Measurements from ENCODE around the gene ENPP6.
"Not testable (repeated sequence)": the region's sequence is repeated elsewhere in the genome, so short reads cannot be mapped to it uniquely, and the experiment has no call there.

The ENPP6 gene

DNA sequence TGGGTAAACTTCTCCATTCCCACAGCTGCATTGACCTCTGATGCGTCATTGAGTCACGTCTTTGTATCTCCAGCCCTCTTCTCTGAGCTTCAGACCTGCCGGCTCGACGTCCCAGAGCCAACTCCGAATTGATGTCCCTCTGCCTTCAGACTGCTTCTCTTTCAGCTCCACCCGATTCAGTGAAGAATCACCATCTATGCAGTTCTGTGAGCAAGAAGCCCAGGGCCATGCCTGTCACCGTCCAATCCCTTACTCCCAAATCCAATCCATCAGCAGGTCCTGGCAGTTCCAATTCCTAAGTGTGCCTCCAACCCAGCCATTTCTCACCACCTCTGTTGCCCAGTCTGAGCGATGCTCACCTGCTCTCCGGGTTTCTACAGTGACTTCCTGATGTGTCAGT is 70.7 kb downstream of the ENPP6 start:
- no peak for DNase-seq

- no peak for DNase-seq
These were observed 72.1 kb downstream of the ENPP6 start for GRCh38 chr4:184145596-184145995.

GRCh38 chr4:184143770-184144564 is 73.7 kb downstream of the ENPP6 start:
- no peak for DNase-seq

- no peak for DNase-seq
These were observed 75.3 kb downstream of the ENPP6 start for GRCh38 chr4:184142121-184143000.

- not testable (repeated sequence) for DNase-seq
These were observed 76.8 kb downstream of the ENPP6 start for GRCh38 chr4:184140901-184141300.

DNA sequence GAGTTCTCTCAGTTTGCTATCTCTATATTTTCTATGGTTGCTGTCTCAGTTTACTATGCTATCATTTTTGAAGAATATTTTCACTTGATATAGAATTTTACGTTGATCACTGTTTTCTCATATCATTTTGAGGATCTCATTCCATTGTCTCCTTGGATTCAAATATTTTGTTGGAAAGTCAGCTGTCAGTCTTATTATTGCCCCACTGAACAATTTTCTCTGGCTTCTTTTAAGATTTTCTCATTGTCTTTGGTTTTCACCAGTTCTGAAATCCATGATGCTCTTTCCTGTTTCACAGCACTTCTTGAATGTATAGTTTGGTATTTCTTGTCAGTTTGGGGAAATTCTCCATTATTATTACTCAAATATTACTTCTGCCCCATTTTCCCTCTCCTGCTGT is 81.1 kb downstream of the ENPP6 start:
- DNase-seq: no peak

GRCh38 chr4:184126800-184127199 is 90.9 kb downstream of the ENPP6 start:
- DNase-seq: no peak

DNA sequence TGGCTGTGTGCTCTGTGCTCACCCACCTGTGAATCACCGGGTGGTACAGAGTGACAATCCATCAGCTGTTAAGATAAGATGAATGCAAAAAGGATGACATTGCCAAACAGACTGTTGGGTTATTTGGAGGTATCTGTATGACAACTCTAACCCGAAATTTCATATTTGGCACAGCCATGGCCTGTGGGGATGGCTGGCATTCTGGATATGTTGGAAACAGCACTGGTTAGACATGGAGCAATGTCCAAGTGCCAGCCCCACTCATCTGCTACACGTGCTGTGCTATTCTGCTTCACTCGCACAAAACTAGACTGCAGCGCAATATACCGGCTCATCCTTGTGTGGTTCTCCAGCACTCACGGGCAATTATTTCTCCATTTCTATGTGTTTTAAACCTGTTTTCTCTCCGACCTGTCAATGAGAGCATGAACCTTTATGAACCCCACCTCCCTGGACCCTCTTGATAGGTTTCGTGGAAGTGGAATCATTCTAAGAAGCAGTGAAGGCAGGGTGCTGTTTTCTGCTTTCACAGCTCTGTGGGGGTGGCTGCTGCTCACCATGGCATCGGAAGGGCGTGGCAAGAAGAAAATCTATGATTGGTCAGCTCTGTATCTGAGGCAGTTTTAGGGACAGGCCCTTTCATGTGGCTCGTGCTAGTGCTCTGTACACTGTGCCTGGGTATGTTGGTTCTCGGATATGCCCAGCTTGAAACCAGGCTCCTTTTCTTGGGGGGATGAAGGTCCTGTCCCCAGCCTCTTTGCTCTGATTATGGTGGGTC is 94.9 kb downstream of the ENPP6 start:
- DNase-seq: no peak

DNA sequence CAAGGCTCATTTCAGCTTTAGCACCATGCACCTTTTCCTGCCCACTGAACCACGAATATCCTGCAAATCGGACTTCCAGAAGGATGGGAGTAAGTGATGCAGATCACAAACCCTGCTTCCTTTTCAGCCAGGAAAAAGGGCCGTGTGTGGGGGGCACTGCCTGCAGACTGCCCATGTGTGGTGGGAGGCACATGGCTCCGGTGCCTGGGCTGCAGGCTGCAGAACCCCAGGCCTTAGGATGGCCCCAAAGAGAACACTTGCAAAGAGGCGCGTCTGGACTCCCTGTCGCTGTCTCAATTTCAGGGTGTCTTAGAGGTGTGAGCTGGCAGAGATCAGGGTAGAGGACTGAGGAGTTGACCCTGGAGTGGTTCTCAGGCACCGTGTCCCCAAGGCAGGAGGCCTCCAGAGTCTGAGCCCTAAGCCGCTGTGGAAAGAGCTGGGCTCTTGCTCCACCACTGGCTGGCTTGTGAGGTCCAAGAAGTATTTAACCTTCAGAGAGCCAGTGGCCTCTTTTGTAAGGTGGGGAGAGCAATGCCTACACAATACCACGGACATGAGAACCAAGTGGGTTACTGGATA is 97.0 kb downstream of the ENPP6 start:
- DNase-seq: no peak

DNA sequence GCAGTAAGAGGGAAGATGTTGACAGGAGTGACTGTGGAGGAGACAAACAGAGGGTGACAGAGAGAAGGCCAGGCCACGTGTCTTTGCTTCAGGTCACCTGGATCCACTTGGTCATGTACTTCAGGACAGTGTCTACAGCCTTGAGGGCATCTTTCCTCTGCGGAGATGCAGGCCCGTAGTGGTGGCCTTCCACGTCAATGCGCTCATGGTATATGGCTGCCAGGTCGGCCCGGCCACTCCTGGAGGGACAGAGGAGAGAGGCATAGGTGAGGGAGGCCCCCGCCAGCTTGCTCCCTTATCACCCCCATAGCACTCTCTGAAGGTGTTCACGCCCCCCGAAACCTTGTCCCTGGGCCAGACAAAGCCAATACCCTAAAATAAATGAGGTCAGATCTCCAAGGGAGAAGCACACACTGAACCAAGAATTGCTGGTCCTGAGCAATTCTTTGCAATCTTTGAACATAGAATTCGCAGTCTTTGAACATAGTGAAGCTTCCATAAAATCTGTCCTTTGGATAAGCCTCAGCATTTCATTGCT is 99.9 kb downstream of the ENPP6 start:
- DNase-seq: no peak

- no peak for DNase-seq
These were observed 102.3 kb downstream of the ENPP6 start for GRCh38 chr4:184115399-184115798.

DNA sequence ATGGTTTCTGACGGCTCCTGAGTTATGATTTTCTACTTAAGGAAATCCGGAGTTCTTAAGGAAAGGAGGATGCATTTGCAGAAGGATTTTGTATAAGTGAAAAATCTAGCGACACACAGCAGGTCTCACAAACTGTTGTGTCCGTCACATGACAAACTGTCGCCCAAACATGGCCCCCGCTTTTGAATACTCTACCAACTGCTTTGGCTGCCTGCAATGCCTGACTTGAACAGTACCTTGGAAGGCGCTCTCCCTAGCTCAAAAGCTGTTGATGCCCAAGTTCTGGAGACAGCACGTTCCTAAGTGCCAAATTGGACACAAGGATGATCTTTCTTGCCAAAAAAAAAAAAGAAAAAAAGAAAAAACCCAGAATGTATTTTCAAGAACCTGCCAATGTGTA is 103.2 kb downstream of the ENPP6 start:
- DNase-seq: no peak

DNA sequence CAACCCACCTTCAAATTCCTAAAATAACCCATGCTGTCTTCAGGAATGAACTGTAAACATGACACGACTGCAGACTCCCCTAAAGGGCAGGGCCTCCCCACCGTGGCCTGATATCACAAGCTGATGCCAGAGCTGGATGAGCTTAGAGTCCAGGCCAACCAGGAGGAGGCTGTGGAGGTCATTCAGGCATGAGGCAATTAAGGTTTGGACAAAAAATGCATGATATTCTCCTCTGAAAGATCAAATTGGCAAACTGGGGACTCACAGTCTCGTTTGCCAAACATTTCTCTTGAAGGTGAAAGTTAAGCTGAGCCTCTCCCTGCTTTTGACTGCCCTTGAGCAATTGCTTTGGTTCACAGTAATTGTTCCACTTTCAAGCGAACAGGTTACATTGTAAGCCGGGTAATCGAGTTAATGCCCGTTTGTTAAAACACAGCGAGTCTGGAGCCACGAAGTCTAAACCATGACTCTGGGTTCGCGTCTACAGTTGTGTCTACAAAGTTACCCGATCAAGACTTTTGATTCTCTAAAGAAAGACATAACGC is 105.6 kb downstream of the ENPP6 start:
- no peak for DNase-seq

DNA sequence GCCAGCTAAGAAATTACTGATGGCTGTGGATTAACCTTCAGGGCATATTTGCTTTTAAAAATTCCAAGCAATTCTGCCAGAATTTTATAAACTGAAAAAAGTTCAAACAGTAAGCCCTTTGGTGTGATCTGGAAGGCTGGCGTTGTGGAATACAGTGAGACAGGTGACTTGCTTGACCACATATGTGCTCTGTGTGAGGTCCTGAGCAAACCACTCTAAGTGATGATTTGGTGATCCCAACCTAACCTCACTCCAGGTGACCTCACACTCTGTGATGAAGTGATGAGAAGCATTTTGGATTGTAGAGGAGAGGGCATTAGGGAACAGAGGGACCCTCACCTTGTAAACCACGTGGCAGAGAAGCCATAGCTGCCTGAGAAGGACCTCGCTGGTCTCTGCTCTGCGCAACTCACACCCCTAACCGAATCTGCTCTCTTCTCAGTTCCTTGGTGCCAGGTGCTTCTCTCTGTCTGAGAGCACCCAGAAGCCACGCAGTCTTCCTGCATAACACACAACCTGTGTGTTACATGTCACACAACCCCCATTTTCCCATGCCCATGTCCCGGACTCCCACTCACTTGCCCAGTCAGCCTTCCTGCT is 106.3 kb downstream of the ENPP6 start:
- DNase-seq: no peak

- no peak for DNase-seq
These were observed 107.0 kb downstream of the ENPP6 start for GRCh38 chr4:184110452-184111224.

DNA sequence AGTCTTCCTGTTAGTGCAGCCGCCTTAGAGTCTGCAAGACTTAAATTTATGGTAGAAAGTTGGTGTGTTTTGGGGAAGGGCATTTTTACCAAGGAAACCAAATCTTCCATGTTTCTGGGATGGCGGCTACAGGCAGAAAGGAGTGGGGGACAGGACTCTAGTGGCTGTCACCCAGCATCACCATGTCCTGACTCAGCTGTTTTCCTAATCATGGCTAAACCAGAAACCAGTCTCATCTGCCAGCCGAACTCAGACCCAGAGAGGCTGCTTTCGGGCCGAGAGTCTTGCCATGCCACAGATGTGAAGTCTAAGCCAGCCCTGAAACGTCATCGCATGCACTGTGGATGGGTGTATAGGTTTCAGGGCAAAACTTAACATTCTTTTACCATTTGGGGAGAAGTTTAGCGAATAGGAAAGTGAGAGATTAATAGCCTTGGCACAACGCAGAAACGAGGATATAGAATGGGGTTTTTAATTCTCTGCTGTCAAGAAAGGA is 109.6 kb downstream of the ENPP6 start:
- no peak for DNase-seq

DNA sequence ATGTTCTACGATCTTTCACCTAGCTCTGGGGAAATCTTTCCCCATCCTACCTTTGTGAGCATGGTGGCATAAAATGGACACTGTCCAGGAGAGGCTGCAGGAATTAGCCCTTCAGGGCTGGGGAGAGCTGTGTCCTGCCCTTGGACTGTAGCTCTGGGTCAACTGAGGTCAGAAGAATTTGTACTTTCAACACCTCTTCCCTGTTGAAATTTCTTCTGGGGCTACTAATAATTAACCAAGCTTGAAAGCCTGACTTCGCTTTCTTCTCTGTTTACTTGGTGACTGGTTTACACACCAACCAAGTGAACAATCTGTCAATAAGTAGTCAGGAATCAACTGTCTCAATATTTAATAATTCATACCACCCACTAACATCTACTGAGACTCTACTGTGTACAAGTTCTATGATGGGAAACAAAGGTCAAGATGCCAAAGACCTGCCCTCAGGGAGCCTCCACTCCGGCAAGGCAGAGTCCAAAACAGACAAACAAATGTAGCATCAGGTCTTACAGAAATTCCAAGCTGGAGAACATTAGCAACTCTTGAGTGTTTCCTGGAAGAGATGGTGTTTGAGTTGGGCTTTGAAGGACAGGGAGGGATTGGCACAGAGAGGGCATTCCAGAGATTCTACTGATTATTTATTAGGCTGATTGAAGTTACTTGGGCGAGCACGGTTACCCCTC is 113.1 kb downstream of the ENPP6 start:
- no peak for DNase-seq

DNA sequence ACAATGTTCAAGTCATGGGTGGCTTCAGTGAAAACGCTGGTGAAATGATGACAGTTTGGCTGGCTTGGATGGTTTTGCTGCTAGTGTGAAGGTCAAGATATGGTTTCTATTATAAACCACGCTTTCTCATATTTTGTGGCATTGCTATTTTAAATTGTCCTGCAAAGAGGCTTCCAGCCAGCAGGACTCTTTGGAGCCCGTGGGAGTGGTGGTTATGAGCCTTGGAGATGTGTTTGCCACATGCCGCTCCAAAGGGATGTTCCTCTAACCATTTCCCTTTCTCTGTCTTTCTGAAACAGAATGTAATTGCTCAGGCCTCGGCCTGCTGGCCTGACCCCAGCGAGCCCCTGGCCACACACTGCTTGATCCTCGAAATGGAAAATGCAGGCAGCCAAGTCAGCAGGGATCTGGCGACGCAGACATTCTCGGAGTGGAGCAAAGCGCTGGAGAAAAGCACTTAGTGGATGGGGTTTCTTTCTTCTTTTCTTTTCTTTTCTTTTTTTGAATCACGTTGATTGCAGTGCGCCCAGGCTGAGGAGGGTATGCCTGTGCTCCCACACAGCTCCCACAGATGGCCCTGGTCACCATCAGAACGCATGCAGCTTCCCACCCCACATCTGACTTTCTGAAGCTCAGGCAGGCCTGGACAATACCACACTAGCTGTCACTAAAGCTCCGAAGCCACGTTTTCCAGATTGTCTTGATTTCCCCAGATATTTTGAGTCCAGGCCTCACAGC is 114.0 kb downstream of the ENPP6 start:
- no peak for DNase-seq

- DNase-seq: no peak
These were observed 114.7 kb downstream of the ENPP6 start for GRCh38 chr4:184102927-184103326.

DNA sequence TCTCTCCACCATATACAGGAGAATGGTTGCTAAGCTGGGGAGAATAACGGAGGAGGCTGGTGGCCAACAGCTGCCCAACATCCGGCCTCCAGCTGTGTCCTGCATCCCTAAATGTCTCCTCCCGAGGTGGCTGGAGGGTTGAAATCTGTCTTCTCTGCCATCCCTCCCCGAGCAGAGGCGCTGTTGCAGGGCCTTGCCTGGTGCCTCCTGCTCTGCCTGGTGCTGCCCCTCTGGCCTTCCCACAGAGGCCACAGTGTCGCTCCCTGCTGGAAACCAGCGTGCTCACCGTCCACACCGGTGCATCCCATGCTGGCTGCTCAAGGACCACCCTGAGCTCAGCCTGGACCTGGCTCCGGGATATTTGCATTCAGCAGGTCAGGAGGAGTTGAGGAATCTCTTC is 115.2 kb downstream of the ENPP6 start:
- no peak for DNase-seq

All from SHP77 (cell line).